ENCODE data around the gene TP73.

Gene TP73

DNA sequence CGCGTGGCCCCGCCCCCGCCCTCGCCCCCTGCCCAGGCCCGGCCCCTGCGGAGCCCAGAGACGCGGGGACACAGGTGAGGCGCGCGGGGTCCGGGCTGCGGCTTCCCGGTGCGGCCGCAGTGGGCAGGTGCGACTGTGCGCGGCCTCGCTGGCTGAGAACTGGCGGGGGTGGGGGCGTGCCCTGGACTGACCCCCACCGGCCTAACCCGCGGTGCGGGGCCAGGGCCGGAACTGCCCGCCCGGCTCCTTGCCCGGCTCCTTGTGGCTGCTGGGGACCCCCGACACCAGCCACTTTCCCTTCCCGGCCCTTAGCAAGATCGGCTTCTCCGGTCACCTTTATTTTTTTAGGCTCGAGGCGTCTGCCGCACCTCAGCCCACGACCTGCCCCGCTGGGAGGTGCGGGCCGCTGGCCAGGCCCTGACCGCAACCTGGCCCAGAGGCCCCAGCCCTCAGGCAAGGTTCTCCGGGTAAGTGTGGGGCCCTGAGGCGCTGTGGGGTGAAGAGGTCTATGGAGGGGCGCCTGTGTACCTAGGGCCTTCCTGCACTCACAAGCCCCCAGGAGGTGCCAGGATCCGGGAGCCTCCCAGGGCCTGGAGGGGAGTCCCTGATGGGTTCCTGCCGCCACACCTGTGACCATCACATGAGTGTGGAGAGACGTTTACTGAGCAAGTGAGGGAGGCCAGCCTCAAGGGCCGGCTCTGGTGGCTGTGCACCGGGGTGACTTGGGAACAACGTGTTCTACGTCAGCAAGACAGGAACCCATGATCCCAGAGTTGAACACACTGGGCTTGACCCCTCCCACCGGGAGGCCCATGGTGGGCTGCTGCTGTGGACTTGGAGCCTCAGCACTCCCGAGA lies 120.6 kb downstream of the TP73 start, which contains the start of gene SMIM1:
SMIM1 (plus strand) TSS at position 35 of the 857 bp plus-strand sequence. CDS start 2,625 bp downstream, outside the sequence.
- in situ Hi-C loops (cut with HindIII; ENCODE audit: low sequenced_read_pairs): loop anchor here (25.0 kb wide), 1 partner anchor 136 kb away; the partner anchor contains the start of gene TPRG1L

DNA sequence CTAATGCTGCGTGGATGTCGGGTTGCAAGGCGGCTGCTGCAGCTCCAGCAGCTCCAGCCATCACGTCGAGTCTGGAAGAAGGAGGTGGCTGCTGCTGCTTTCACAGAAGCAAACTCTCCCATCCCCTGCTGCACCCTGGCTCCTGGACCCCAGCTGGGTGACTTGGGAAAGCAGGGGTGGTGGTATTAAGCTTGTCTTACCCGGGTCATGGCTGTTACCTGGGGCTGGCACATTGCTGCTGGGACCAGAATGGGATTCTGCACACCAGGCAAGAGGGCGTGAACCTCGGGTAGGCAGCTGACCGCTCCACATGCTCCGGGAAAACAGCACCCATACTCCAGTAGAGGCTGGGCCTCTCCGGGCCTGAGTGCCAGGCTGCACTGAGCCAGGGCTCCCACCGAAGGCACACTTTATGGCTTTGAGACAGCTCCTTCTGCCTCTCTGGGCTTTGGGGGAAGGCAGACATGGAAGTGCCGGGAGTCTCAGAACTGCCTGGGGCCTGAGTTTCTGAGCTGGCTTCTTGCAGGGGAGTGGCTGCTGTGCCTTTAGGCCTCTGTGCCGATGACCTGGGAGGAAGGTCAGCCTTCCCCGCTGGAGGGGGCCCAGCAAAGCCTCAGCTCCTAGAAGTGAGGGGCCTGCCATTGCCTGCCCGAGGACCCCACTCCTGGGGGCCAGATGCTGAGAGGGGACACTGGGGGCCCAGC lies 121.4 kb downstream of the TP73 start:
- in situ Hi-C loops (cut with HindIII; ENCODE audit: low sequenced_read_pairs): loop anchor here (25.0 kb wide), 1 partner anchor 136 kb away; the partner anchor contains the start of gene TPRG1L

DNA sequence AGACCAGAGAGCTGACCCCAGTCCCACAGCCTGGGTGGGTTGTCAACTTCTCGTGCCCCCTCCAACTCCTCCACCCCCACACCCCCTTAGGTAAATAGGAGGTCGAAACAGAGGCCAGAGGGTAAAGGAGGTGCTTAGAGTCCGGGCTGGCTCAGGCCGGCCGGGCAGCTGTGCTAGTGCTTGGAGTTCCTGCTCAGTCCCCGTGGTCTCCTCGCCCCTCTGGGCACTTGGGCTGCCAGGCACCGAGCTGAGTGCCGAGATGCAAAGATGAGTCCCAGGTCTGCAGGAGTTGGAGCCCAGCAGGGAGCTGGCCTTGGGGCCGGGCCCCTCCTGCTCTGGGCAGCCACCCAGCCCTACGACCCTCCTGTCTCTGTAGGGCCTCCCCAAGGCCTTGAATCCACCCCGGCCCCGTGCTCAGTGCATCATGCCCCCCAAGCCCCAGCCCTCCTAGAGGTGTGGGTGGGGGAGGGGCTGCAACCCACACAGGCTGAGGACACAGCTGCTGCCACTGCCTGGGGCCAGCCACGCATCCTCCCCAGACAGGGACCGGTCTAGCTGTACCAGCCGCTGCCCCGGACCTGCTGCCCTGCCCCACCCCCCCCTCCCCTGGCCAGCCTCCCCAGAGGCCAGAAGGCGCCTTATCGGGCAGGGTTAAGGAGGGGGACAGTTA lies 122.1 kb downstream of the TP73 start:
- in situ Hi-C loops (cut with HindIII; ENCODE audit: low sequenced_read_pairs): loop anchor here (25.0 kb wide), 1 partner anchor 137 kb away; the partner anchor contains the start of gene TPRG1L

DNA sequence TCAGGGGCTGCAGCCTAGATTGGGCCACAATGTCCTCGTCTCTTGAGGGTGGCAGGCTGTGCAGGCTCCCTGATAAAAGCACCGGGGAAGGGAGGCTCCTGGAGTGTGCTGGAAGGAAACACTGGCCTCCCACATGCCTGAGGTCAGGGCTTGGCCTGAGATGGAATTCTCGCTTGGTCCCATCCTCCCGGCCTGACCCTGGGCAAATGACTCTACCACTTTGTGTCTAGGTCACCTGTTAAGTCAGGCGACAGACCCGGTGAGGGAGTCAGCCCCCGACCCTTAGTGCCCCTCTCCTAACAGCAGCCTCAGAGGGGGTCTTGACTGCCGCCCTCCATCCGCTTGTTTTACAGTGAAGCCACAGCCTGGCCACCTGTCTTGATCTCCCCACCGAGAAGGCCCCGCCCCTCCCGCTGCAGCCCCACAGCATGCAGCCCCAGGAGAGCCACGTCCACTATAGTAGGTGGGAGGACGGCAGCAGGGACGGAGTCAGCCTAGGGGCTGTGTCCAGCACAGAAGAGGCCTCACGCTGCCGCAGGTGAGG lies 122.7 kb downstream of the TP73 start:
- in situ Hi-C loops (cut with HindIII; ENCODE audit: low sequenced_read_pairs): loop anchor here (25.0 kb wide), 1 partner anchor 138 kb away; the partner anchor contains the start of gene TPRG1L

DNA sequence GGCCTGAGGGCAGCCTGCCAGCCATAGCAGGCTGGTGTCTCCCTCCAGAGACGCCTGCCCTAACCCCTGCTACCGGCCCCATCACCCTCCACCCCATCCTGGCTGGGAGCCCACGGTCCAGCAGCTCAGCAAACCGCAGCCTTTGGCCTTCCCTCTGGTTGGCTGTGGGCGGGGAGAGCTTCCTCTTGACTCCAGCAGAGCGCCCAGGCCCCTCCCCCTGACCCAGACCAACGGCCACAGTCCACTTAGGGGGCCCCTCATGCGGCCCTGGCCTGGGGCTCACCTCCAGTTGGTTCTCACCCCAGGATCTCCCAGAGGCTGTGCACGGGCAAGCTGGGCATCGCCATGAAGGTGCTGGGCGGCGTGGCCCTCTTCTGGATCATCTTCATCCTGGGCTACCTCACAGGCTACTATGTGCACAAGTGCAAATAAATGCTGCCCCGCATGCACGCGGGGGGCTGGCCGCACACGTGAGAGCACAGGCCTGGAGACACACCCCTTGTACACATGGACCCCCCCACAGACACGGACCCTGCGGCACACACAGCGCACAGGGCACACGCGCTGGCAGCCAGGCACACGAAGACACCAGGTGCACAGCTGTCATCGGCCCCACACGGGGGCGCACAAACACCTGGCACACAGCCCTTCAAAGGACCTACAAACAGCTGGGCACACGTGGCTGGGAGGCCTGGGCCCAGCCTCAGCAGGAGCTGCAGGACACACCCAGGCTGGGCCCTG lies 123.3 kb downstream of the TP73 start:
- in situ Hi-C loops (cut with HindIII; ENCODE audit: low sequenced_read_pairs): no loop called here

DNA sequence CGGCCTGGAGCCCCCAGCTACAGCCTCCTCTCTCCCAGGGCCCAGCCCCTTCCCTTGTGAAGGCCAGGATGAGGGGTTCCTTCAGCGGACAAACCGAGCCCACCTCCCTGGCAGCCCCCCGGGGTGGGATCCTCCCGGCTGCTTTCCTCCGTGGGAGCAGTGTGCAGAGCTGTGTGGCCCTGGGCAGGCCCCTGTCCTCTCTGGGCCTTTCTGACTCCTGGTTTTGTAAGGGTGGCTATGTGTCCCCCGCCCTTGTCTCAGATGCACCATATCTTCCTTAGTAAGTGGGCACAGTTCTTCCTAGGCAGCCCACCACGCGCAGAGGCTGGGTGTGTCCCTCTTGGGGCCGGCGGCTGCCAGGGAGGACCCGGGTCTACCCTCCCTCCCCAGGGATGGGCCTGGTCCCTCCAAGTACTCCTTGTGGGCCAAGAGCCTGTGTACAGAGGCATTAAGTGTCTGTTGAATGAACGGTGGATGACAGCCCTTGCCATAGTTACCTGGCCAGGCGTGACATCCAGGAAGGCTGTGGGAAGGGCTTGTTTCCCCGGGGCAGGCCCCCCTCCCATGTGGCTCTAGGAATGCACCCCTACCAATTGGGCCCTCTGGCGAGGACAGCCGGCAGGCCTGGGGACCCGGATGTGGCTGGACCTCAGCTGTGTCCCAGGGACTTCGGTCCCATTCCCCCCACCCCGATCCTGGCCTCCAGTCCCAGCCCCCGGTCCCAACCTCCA lies 124.1 kb downstream of the TP73 start:
- in situ Hi-C loops (cut with HindIII; ENCODE audit: low sequenced_read_pairs): no loop called here

DNA sequence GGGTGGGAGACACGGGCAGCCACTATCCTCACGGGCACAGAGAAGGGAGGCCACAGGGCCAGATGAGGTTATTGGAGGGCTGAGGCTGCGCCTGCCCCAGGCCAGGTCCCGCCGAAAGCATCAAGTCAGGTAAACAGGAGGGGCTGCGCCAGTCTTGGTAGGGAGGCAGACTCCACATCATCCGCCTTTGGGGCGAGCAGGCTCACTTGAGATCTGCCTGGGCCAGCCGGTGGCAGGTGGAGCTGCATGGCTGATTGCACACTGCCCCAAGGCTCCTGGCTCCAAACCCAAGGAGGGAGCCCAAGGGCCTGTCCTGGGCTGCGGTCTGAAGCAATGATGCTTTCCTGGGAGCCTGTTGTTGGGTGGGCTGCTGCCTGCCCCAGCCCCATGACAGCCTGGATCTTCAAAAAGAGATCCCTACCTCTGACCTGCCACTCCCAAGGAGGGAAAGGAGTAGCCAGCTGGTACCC lies 124.8 kb downstream of the TP73 start:
- in situ Hi-C loops (cut with HindIII; ENCODE audit: low sequenced_read_pairs): no loop called here

DNA sequence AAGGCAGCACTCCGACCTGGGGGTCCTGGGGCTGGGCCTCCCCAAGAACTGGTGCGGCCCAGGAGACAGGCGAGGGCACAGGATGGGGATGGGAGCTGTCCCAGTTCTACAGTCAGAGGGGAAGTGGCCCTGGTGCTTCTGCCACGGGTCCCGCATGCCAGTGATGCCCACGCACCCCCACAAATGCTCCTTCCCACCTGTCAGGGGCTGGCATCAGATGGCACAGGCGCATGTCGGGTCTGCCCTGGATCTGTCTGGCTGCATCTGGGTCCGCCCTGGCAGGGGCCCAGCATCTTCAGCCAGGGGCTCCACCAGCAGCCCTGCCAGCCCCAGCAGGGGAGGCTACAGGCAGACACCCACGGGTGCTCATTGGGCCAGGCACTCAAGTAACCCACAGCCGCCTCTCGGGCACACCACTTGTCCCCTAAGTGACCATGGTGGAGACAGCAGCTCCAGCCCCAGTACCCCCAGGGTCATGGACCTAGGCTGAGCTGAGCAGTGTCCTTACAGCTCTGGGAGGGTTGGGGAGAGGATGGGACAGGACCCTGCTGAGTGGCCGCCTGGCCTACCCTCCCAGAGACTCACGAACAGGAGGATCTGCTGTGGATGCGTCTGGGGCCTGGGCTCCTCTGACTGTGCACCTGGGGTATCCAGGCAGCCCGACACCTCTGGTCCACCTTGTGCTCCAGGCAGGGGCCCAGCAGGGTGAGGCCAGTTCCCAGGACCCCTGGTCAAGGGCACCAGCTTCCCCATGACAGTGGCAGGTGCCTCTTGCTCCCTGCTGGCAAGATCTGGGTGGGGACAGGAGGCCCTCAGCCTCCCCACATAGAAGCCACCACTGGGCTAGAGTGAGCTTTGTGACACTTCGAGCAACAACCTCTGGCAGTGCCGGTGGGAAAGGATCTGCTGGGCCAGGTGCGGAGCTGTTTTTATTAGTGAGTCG lies 125.6 kb downstream of the TP73 start:
- in situ Hi-C loops (cut with HindIII; ENCODE audit: low sequenced_read_pairs): no loop called here

DNA sequence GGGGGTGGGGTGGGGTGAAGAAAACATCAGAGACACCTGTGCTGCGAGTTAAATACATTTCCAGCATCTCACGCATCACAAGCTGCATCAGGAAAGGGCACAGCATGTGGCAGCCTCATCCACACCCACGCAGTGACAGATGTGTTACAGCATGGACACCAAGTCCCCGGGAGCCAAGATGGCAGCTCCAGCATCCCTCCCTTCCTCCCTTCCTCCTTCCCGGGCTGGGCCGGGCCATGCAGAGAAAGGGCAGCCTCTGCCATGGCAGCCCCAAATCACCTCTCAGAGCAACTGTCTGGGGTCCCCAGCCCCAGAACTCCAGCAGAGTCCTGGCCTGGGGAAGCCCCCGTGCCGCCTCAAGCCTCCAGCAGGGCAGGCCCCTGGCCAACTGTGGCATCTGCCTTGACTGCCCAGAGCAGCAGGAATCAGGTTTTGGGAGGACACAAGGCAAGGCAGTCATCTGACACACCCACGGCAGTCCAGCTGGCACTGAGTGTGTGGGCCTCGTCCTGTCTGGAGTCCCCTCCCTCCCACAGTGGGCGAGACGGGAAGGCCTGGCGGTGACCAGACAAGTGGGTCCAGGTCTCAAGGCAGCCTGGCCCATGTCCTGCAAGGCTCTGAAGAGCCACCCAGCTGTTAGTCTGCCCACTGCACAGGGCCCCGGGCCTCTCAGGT lies 126.4 kb downstream of the TP73 start:
- in situ Hi-C loops (cut with HindIII; ENCODE audit: low sequenced_read_pairs): no loop called here

DNA sequence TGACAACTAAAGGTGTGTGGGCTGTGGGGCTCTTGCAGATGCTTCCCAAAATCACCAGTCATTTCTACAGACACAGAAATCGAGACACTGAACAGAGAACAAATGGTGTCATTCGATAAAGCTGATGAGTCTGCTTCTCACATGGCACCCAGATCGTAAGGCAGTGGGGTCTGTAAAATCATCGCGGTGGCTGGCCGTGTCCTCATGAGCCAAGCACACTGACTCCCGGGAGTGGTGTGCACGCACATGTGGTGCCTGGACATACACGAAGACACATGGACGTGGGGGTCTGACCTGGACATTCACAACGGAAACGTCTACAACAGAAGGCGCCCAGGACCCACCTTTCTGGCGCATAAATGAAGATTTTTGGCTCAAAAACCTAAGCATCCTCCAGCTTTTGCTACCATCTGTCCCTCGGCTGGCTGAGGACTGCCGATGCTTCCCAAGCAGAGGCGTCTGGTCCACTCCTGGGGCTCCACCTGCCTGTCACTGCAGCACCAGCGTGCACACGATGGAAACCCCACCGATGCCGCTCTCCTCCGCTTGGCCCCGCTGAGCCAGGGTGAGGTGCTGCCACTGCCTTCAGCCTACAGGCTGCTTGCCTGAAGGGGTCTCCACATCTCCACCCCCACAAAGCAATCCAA lies 127.1 kb downstream of the TP73 start:
- in situ Hi-C loops (cut with HindIII; ENCODE audit: low sequenced_read_pairs): no loop called here

DNA sequence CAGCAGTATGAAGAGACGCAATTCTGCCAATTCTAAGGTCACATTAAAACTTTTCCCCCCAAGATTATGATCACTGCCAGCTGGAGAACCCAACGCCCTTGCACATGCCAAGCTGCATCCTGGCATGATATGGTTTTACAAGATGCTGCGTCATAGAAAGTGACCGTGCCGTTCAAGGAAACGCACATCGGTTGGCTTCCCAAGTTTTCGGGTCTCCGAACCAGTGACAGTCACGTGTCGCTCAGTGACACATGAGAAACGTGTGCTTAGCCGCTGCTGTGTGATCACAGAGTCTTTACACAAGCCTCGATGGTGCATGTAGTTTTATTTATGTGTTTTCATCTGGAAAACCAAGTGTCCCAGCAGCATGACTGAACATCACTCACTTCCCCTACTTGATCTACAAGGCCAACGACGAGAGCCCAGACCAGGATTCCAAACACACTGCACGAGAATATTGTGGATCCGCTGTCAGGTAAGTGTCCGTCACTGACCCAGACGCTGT lies 127.6 kb downstream of the TP73 start:
- in situ Hi-C loops (cut with HindIII; ENCODE audit: low sequenced_read_pairs): no loop called here

DNA sequence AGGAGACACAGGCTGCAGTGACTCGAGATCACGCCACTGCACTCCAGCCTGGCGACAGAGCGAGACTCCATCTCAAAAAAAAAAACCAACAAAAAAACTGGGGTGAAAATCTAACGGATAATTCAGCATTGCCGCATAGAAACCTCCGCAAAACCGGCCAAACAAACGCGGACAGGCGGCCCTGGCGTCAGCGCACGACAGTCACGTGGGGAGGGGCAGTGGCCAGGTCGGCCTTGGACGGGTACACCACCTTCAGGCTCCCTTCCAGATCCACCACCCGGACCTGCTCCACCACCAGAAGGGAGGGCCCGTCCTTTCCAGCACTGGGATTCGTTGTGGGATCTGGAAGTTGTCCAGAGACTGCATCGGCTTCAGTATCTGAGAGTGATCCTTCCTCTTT lies 128.6 kb downstream of the TP73 start:
- in situ Hi-C loops (cut with HindIII; ENCODE audit: low sequenced_read_pairs): no loop called here

DNA sequence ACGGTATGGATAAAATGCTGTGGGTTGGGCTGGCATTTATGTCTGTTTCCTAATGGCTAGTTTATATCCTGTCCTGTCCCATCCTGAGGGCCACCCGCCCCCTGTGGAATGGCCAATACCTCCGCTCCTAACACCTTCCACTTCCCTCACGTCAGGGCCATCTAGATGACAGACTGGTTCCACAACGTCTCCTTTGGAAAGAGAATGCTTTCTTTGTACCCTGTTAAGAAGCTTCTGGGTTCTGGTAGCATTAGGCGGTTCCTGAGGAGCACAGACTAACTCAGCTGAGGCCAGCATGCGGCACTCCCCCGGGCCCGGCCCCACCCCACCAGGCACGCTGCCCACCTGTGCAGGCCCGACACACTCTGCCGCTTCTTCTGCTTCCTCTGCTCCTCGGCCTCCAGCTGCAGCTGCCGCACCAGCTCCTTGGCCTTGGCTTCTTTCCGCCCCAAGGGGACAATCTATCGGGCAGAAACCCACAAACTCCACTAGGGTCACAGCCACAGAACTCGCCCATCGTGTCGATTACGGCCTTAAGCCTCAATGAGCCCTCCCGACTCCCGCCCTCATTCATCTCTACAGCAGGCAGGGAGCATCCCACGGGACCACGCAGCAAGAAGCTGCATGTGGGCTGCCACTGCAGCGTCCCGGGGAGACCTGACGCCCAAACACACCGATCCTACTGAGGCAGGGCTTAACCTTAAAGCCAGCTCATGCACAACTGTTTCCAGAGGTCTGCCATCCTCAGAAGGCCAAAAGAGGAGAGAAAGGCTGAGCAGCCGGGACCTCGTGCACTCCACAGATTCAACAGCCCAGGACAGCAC lies 131.5 kb downstream of the TP73 start:
- in situ Hi-C loops (cut with HindIII; ENCODE audit: low sequenced_read_pairs): no loop called here

DNA sequence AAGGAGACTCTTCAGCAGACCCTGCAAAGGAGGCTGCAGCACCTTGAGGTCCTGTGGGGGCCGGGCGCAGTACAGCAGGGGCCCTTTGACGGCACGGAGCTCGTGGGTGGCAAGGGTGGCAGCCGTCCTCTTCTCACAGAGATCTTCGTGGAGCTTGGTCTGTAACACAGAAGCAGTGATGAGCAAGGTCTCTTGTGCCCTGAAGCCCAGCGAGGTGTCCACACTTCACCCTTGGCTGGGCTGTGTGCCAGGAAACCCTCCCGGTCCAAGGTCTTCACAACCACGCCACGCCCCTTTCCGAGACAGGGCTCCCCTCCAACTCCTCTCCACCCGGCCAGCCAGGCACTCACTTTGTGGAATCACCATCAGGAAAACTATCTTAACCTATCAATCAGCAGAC lies 132.7 kb downstream of the TP73 start:
- in situ Hi-C loops (cut with HindIII; ENCODE audit: low sequenced_read_pairs): no loop called here

DNA sequence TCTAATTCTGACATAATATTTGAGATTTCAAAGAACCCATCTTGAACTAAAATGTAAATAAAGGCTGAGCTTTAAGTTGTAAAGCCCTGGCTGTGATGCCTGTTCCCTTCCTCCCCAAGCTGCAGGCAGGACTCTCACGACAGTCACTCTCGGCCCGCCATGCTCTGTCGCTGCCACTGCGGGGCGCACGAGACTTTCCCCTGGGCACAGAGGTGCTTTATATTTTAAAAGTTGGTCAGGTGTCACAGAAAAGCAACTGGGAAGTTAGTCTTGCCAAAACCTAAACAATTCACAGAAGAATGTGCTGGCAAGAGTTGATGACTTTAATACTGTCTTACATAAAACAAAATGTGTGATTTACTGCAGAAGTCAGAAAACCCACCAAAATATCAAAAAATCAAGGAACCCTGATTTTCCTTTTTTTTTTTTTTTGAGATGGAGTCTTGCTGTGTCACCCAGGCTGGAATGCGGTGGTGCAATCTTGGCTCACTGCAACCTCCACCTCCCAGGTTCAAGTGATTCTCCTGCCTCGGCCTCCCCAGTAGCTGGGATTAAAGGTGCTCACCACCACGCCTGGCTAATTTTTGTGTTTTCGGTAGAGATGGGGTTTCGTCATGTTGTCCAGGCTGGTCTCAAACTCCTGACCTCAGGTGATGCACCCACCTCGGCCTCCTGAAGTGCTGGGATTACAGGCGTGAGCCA lies 133.3 kb downstream of the TP73 start:
- in situ Hi-C loops (cut with HindIII; ENCODE audit: low sequenced_read_pairs): no loop called here
